ENCODE measurements around the gene ALDOB.

The ALDOB gene

DNA sequence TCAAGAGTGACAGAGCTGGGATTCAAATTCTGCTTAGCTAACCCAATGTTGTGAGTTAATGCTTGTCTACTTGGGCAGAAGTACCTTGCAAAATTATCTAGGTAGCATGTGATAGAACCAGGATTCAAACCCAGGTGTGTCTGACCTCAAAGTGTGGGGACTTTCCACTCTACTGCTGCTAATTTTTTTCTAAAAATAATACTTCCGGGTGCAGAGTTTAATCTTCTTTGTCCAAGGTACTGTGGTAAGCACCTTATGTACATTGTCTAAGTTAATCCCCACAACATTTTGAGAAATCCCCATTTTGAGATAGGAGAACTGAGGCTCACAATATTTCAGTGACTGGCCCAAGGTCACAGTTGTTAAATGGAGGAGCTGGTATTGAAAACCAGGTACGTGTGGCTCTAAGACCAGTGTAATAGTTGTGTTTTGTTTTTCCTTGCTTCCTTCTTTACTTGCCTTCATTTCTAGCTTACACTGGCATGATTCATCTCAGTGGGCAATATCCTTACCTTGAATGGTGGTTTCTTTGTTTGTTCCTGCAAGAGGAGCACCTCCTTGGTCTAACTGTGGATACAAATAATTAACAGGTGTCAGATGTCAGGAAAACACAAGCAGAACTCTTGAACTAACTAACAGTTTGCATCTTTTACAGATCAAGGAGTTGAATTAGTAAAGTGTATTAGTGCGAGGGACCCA lies 7.5 kb downstream of the ALDOB start:
- in situ Hi-C loops (cut with HindIII; ENCODE audit: low sequenced_read_pairs): no loop called here

DNA sequence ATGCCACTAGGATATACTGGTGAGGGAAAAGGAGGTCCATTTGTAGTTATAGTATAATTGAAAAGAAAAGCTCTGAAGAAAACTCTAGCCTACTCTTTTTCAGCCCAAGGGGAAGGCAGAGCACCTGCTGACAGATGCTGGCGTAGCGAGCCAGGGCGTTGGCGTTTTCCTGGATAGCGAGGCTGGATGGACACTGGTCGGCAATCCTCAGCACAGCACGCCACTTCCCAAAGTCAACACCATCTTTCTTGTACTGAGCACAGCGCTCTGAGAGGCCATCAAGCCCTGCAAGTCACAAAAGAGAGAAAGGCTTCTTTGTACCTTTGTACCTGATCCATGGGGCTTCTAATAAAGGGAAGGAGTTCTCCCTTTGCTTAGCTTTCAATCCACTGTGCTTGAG lies 8.2 kb downstream of the ALDOB start:
- in situ Hi-C loops (cut with HindIII; ENCODE audit: low sequenced_read_pairs): no loop called here

DNA sequence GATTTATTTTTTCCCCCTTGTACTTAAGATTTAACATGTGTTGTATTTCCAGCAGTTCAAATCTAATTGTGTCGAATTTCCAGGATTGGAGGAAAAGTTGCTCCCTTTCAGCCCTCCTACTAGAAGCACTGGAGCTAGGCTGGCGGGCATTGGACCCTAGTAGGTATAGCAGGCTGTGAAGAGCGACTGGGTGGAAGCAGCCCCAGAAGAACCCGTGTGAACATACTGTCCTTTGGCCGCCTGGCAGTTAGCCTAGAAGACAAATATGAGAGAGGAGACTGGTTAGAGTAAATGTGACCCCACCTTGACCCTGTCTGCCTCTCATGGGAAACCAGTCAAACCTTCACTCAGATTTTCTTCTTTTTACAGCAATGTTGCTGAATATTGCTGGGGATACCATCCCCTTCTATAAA lies 13.9 kb downstream of the ALDOB start:
- in situ Hi-C loops (cut with HindIII; ENCODE audit: low sequenced_read_pairs): no loop called here

- in situ Hi-C loops (cut with HindIII; ENCODE audit: low sequenced_read_pairs): no loop called here
These were observed 15.7 kb downstream of the ALDOB start for GRCh38 chr9:101419863-101420262.

DNA sequence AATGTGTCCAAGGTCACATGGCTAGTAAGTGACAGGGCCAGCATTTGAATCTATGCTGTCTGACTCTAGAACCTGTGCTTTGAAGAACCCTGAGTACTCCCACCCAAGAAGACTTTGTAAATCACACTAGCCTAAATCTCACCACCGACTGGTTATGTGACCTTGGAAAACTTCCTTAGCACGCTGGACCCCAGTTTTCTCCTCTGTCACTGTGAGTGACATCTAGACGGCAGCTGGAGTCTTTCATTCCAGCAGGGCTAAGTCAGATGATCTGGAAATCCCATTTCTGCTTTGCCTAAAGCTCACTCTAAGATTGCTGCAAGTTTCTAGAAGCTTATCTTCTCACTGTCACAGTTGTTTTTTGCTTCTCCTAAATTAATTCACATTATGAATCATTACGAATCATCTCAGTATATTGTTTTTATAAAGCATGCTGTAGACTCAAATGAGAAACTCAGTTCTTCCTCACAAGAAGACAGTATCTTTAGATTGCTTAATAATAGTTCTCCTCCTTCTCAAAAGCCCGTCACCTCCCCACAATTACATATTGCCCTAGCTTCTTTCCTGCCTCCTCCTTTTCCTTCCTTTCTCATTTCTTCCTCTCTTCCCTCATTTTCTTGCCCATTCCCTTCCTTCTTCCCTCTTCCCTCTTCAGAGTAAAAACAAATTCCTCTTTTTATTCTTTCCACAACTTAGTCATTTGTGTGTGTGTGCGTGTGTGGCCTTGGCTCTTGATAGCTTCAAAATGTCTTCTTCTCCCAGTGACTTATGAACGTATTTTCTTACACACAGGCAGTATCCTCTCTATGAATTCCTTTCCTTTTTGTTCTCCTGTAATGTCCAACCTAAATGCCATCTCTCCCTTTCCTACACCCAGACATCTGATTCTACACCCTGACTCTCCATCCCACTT lies 16.8 kb downstream of the ALDOB start:
- in situ Hi-C loops (cut with HindIII; ENCODE audit: low sequenced_read_pairs): no loop called here

DNA sequence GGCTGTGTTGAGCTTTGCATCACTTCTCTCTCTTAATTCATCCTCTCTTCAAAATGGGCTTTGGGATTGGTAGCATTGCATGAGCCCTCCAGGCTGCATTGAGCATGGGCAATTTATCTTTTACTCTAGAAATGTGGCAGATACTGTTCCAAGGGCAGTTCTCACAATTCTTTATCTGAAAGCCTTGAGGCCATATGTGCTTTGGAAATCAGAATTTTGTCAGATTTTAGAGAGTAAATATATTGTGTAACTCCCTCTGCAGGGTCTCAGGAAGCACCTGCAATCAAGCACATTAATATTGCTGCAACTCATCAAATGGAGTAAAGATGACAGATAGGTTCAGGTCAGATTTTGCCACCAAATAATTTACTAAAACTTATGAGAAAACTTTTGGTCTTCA lies 17.6 kb downstream of the ALDOB start:
- in situ Hi-C loops (cut with HindIII; ENCODE audit: low sequenced_read_pairs): no loop called here

GRCh38 chr9:101417389-101417788 lies 18.2 kb downstream of the ALDOB start:
- in situ Hi-C loops (cut with HindIII; ENCODE audit: low sequenced_read_pairs): no loop called here

DNA sequence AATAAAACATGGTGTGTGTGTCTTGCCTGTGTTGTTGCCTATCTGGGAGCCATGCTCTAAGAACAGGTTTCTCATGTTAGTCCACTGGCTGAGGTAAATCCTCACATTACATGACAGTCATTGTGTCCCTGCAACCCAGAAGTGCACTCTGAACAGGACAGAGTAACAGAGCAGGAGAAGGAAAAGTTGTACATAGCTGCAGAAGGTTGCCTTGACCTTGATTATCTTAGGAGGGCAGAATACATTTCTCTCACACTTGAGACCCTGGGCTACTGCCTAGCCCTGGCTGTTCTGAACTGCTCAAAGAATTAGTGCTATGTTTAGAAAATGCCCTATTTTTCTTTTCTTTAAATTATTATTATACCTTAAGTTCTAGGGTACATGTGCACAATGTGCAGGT lies 20.0 kb downstream of the ALDOB start:
- in situ Hi-C loops (cut with HindIII; ENCODE audit: low sequenced_read_pairs): no loop called here

- in situ Hi-C loops (cut with HindIII; ENCODE audit: low sequenced_read_pairs): no loop called here
These were observed 20.7 kb downstream of the ALDOB start for GRCh38 chr9:101414839-101415238.

- in situ Hi-C loops (cut with HindIII; ENCODE audit: low sequenced_read_pairs): no loop called here
These were observed 26.5 kb downstream of the ALDOB start for GRCh38 chr9:101409079-101409477.

- in situ Hi-C loops (cut with HindIII; ENCODE audit: low sequenced_read_pairs): no loop called here
These were observed 27.0 kb downstream of the ALDOB start for GRCh38 chr9:101408374-101409078.

DNA sequence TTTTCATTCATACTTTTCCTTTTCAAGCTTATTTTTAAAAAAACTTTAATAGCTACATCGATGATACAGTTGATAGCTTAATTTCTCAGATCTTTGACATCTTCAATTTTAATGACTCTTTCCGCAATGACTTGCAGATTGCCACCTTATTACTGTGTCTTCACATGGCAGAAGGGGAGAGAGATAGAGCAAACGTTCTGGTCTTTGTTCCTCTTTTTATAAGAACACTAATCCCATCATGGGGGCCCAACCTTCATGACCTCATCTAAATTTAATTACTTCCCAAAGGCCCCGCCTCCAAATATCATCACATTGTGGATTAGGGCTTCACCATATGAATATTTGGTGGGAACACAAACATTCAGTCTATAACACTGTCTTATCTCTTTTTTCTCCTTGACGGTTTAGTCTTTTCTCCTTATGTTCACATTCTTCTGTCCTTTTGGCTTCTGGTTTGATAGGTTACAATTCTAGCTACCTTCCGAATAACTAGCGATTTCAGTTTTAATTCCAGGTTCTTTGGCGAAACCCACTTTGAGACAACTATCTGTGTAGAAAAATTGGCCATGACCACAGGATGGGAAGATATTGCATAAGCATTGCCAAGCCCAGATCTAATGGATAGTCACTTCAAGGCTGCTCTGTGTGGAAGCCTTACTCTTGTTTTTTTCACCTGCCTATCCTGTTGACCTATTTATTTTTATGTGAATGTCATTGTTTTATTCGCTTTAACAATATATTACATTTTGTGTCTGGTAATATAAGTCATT lies 31.9 kb downstream of the ALDOB start:
- in situ Hi-C loops (cut with HindIII; ENCODE audit: low sequenced_read_pairs): no loop called here

- in situ Hi-C loops (cut with HindIII; ENCODE audit: low sequenced_read_pairs): no loop called here
These were observed 35.5 kb downstream of the ALDOB start for GRCh38 chr9:101400120-101400519.

DNA sequence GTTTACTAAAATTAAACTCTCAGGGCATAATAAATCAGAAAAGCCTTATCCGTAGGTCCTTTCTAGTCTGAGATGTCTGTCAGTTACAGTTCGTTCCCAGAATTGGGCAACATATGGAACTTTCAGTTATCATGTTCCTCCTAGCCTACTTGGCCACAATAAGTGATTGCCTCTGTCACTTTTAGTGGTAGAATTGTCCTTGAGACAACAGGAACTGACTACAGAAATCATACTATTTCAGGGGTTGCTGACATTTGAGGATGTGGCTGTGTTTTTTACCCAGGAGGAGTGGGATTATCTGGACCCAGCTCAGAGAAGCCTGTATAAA lies 36.0 kb downstream of the ALDOB start:
- in situ Hi-C loops (cut with HindIII; ENCODE audit: low sequenced_read_pairs): no loop called here

DNA sequence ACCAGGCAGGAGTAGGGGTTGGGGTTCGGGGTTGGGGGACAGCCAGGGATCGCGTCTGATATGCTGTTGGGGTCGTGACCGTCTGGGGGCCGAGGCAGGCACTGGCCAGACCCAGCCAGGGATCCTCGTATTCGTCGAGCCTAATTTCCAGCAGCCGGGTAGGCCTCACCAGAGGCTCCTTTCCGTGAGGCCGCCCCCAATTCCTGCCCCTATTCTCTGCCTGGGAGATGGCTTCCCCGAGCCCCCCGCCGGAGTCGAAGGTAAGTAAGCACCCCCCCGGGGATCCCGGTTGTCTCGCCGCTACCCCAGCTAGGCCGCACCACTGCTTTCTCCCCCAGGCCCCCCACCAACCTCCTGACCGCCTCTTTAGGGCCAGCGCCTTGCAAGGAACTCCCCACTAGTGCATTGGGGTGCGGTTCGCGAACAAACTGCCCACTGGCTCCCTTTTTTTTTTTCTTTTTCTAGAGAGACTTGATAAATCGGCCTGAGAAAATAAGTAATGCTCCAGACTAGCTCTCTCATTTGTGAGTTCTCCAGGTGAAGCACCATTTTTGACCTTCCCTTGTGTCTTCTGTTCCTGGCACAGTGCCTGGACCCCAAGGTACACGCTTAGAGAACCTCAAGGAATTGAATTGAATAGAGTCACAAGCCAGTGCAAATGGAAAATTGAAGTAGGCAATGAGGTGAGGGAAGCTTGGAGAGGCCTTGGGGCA lies 36.5 kb downstream of the ALDOB start:
- in situ Hi-C loops (cut with HindIII; ENCODE audit: low sequenced_read_pairs): no loop called here

DNA sequence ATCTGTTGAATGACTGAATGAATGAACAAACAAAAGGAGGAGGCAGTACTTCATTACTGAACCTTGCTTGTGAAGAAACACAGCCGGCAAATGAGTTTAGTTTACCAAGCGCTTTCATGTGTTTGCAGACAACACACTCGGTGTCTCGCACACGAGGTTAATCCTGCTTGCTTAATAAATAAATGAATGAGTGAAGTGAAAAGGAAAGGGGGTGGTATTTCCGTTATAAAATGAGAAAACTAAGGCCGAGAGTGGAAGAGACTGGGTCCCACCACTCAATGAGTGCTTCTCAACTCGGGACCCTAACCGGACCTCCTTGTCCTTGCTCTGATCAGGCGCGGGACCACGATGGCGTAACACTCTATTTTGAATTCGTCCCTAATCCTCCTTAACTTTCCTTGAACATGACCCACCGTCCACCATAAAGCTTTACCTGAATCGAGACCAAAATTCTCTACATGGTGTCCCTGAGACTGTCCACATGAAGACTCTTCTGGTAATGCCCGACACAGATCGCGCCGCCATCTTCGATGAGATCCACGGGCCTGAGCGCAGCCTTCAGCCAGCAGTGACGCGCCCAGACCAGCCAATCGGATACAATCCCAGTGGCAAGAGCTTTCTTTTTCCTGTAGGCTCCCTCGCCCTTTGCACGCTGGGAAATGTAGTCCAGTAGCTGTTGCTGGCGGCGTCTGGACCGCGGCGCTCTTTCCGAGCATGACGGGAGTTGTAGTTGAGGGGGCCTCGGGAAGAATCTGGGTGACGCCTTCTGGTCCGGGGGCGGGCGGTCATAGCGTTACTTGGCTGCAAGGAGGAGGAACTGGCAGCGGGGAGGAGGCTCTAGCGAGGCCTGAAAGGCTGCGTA lies 37.3 kb downstream of the ALDOB start, which contains the start of the genes MRPL50 and ZNF189:
TSS of gene MRPL50 (minus strand) at position 551 of the 862 bp plus-strand sequence. CDS start at position 525, 26 bp downstream.
TSS of gene ZNF189 (plus strand) at position 784 of the 862 bp plus-strand sequence. CDS start 306 bp downstream, outside the sequence.
- in situ Hi-C loops (cut with HindIII; ENCODE audit: low sequenced_read_pairs): no loop called here

DNA sequence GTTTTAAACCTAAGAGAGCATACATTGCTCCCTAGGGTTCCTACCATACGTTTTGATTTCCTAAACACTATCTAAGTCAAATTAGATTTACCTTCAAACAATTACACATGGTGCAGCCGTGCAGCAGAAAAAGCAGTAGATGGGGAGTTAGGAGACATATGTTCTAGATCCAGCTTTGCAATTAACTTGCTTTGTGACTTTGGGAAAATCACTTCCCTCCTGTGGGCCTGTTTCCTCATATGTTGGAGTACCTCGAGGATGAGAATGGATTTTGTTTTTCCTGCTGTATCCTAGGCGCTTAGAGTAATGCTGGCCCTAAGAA lies 37.9 kb downstream of the ALDOB start:
- in situ Hi-C loops (cut with HindIII; ENCODE audit: low sequenced_read_pairs): no loop called here

DNA sequence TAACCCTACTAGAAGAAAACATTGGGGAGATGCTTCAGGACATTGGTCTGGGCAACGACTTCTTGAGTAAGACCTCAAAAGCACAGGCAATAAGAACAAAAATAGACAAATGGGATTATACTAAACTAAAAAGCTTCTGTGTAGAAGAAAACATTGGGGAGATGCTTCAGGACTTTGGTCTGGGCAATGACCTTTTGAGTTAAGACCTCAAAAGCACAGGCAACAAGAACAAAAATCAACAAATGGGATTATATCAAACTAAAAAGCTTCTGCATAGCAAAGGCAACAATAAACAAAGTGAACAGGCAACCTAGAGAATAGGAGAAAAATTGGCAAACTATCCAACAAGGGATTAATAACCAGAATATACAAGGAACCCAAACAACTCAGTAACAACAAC lies 40.9 kb downstream of the ALDOB start:
- in situ Hi-C loops (cut with HindIII; ENCODE audit: low sequenced_read_pairs): no loop called here

DNA sequence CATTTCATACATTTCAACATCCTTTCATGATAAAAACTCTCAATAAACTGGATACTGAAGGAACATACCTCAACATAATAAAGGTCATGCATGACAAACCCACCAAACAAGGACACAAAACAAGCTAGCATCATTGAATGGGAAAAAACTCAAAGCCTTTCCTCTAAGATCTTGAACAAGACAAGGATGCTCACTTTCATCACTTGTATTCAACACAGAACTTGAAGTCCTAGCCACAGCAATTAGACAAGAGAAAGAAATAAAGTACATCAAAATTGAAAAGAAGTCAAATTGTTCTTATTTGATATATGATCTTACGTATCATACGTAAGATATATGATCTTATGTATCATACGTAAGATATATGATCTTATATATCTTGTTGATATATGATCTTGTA lies 42.4 kb downstream of the ALDOB start:
- in situ Hi-C loops (cut with HindIII; ENCODE audit: low sequenced_read_pairs): no loop called here
